ENCODE data around the gene UBD. TPM values are rescaled to one million over a fixed set of nuclear protein-coding genes. Genes with fewer than 3 reads are reported as not detected.

UBD gene
- total RNA-seq, 1 donor from 2014 or later = 1.9 TPM

DNA sequence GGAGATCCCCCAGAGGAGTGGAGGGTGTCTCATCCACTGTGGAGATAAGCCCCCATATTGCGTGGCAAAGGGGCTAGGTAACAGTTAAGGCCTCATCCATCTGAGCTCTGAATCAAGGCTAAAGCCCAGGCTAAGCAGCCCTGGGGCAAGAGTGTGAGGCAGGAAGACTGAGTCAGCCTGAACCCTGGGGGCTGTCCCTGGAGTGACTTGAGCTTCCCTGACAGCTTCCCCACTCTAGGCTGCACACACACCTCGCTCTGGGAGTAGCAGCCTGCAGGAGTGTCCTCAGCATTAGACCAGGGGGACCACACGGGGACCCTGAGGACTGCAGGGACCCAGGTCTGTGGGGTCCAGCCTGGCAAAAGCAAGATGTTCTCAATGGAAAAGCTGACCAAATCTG lies 27.9 kb downstream of the UBD start:
- no peak for ATAC-seq

DNA sequence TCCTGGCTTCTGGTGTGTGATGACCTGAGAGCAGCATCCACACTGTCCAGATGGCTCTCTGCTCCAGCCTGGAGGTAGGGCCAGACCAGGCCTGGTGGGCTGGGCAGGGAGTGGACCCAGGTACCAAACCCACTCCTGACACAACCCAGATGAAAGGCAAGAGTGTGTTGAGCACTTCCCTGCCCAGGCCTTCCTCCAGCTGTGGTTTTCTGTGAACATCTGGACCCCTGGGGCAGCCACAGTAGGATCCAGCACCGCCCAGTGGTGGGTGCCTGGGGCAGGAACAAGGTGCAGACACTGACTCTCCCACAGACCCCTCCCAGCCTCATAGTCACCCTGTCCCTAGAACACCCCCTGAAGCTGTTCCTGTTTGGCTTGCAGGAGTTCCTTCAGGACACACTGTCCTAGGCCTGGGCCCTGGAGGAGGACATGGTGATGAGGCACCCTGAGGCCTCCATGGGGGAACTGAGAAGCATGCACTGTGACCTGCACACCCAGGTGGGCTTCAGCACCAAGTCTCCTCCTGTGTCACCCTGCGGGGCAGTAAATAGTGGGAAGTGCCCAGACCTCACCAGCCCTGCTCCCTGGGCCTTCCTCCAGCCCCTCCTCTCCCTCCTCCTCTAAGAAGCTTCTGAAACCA lies 28.7 kb downstream of the UBD start:
- ATAC-seq (no peak), DNase-seq (no peak)
- H3K27me3 ChIP-seq (ENCODE audit: low read depth) = no peaks in the 10 kb centered on the region
- no peaks in the 10 kb centered on the region for H3K36me3 ChIP-seq
- no peak overlapping the region for H3K27ac ChIP-seq
- H3K4me3 ChIP-seq = no peak overlapping the region
- intact Hi-C loops (cut with DNase I) = no loop called here
- no peak for TF ChIP-seq CTCF (IDR thresholded peaks at IDR 0.05)
- no peaks in the 10 kb centered on the region for H3K9me3 ChIP-seq
- H3K4me1 ChIP-seq = no peaks in the 10 kb centered on the region

More for the DNA sequence above, 27.9 kb downstream of the UBD start:
- TF ChIP-seq CTCF (IDR thresholded peaks at IDR 0.05) = no peak
- H3K36me3 ChIP-seq = no peaks in the 10 kb centered on the region
- H3K27me3 ChIP-seq (ENCODE audit: low read depth) = no peaks in the 10 kb centered on the region
- H3K4me1 ChIP-seq = no peaks in the 10 kb centered on the region
- H3K9me3 ChIP-seq = no peaks in the 10 kb centered on the region
- intact Hi-C loops (cut with DNase I) = no loop called here
- H3K4me3 ChIP-seq = no peak overlapping the region
- no peak for DNase-seq
- H3K27ac ChIP-seq = no peak overlapping the region

DNA sequence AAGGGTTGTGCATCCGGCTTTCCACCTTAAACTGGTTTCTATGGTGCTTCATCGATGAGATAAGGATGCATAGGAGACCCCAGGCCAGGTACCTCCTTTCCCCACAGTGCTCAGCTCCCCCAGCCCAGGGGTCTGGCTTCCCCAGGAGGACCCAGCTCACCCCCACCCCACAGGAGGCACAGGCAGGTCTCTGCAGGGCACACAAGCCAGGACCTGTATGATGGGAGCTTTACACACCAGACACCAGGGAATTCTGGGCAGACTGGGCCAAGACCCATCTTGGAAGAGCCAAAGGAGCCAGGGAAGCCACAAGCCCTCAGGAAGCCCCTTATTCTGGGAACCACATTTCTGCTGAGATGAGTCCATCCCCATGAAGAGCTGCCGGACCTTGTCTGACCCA lies 29.6 kb downstream of the UBD start:
- DNase-seq = no peak
- H3K4me1 ChIP-seq = no peaks in the 10 kb centered on the region
- no peaks in the 10 kb centered on the region for H3K27me3 ChIP-seq (ENCODE audit: low read depth)
- TF ChIP-seq CTCF (IDR thresholded peaks at IDR 0.05) = no peak
- no peak overlapping the region for H3K4me3 ChIP-seq
- intact Hi-C loops (cut with DNase I) = no loop called here
- no peak for ATAC-seq
- H3K9me3 ChIP-seq = no peaks in the 10 kb centered on the region
- H3K36me3 ChIP-seq = no peaks in the 10 kb centered on the region
- H3K27ac ChIP-seq = no peak overlapping the region

- no peak for ATAC-seq
- no peaks in the 10 kb centered on the region for H3K36me3 ChIP-seq
- no peak for TF ChIP-seq CTCF (IDR thresholded peaks at IDR 0.05)
- intact Hi-C loops (cut with DNase I) = no loop called here
- no peaks in the 10 kb centered on the region for H3K4me1 ChIP-seq
- H3K4me3 ChIP-seq = no peak overlapping the region
- H3K27ac ChIP-seq = no peak overlapping the region
- no peaks in the 10 kb centered on the region for H3K27me3 ChIP-seq (ENCODE audit: low read depth)
- no peaks in the 10 kb centered on the region for H3K9me3 ChIP-seq
- no peak for DNase-seq
These were observed 30.5 kb downstream of the UBD start for GRCh38 chr6:29528988-29529560.

DNA sequence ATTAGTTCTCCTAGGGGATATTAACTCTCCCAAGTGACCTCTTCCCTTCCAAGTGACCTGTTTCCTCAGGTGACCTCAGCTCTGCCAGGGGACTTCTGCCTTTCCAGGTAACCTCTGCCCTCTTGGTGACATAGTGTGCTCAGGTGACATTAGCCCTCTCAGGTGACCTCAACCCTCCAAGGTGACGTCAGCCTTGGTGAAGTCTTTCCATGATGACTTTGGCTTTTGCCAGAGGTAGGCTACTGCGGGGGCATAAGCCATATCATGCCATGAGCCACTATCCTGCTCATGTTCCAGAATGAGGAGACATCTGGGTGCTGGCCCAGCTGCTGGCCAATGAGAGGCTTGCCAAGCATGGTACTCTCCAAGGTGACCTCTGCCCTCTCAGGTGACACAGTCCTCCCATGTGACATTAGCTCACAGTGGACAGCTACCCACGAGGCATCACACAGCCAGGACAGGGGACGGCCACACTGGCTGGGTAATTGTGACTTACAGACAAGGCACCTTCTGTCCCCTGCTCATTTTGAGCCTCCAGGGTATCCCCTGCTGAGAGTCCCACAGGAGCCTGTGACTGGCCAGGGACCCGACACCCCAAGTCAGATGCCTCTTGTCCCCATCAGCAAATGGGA lies 31.1 kb downstream of the UBD start:
- Histone ChIP-seq H3K27ac (no peak overlapping the region), H3K4me3 (no peak overlapping the region), H3K36me3 (no peaks in the 10 kb centered on the region), H3K27me3 (ENCODE audit: low read depth) (no peaks in the 10 kb centered on the region), H3K4me1 (no peaks in the 10 kb centered on the region), H3K9me3 (no peaks in the 10 kb centered on the region)
- ATAC-seq (no peak), DNase-seq (no peak)
- intact Hi-C loops (cut with DNase I) = no loop called here
- no peak for TF ChIP-seq CTCF (IDR thresholded peaks at IDR 0.05)
